ENCODE measurements around the gene HOXB3.
"Not testable (repeated sequence)": the region's sequence is repeated elsewhere in the genome, so short reads cannot be mapped to it uniquely, and the experiment has no call there.

The HOXB3 gene

DNA sequence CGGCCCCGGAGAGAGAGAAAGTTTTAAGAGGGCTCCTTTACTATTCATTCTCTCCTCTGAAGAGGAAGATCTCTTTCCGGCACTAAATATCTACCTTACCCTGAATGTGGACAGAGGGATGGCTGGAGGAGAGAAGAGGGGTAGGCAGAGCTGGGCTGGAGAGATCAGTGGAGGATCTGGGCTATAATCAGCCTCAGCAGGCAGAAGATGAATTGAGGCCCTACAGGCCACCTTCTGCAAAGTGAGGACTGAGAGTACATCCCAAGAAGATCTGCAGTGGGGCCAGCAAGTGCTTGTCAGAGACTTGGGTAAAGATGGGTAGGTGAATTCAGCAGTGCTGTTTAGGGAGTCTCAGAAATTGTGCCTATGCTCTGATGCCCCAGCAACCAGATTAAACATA, 52.7 kb downstream of the HOXB3 start (continued):
- TF ChIP-seq, protein P1, sequence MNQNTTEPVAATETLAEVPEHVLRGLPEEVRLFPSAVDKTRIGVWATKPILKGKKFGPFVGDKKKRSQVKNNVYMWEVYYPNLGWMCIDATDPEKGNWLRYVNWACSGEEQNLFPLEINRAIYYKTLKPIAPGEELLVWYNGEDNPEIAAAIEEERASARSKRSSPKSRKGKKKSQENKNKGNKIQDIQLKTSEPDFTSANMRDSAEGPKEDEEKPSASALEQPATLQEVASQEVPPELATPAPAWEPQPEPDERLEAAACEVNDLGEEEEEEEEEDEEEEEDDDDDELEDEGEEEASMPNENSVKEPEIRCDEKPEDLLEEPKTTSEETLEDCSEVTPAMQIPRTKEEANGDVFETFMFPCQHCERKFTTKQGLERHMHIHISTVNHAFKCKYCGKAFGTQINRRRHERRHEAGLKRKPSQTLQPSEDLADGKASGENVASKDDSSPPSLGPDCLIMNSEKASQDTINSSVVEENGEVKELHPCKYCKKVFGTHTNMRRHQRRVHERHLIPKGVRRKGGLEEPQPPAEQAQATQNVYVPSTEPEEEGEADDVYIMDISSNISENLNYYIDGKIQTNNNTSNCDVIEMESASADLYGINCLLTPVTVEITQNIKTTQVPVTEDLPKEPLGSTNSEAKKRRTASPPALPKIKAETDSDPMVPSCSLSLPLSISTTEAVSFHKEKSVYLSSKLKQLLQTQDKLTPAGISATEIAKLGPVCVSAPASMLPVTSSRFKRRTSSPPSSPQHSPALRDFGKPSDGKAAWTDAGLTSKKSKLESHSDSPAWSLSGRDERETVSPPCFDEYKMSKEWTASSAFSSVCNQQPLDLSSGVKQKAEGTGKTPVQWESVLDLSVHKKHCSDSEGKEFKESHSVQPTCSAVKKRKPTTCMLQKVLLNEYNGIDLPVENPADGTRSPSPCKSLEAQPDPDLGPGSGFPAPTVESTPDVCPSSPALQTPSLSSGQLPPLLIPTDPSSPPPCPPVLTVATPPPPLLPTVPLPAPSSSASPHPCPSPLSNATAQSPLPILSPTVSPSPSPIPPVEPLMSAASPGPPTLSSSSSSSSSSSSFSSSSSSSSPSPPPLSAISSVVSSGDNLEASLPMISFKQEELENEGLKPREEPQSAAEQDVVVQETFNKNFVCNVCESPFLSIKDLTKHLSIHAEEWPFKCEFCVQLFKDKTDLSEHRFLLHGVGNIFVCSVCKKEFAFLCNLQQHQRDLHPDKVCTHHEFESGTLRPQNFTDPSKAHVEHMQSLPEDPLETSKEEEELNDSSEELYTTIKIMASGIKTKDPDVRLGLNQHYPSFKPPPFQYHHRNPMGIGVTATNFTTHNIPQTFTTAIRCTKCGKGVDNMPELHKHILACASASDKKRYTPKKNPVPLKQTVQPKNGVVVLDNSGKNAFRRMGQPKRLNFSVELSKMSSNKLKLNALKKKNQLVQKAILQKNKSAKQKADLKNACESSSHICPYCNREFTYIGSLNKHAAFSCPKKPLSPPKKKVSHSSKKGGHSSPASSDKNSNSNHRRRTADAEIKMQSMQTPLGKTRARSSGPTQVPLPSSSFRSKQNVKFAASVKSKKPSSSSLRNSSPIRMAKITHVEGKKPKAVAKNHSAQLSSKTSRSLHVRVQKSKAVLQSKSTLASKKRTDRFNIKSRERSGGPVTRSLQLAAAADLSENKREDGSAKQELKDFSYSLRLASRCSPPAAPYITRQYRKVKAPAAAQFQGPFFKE (tag by site-specific recombination; IDR thresholded peaks at IDR 0.05; ENCODE audit: borderline replicate concordance): no peak
- TF ChIP-seq, protein P2, sequence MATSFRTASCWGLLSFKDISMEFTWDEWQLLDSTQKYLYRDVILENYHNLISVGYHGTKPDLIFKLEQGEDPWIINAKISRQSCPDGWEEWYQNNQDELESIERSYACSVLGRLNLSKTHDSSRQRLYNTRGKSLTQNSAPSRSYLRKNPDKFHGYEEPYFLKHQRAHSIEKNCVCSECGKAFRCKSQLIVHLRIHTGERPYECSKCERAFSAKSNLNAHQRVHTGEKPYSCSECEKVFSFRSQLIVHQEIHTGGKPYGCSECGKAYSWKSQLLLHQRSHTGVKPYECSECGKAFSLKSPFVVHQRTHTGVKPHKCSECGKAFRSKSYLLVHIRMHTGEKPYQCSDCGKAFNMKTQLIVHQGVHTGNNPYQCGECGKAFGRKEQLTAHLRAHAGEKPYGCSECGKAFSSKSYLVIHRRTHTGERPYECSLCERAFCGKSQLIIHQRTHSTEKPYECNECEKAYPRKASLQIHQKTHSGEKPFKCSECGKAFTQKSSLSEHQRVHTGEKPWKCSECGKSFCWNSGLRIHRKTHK (tag by site-specific recombination; IDR thresholded peaks at IDR 0.05): no peak

DNA sequence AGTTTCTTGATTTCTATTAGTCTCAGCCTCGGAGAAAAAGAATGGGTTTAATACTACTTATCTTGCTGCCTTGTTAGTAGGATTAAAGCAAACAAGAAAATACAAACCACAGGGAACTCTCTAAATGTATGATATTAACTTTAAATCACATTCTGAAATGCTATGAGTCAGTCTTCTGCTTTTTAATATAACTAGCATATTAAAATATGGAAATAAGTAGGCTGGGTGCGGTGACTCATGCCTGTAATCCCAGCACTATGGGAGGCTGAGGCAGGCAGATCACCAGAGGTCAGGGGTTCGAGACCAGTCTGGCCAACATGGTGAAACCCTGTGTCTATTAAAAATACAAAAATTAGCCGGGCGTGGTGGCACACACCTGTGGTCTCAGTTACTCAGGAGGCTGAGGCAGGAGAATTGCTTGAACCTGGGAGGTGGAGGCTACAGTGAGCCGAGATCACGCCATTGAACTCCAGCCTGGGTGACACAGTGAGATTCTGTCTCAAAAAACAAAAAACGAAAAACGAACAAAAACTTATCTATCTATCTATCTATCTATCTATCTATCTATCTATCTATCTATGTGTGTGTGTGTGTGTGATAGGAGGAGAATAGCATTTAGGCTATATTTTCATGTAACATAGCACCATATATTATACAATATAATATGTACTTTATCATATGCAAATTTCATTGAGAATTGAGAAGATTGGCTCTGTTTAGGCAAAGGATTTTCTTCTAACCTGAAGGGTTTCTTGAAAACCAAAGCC, 54.1 kb downstream of the HOXB3 start:
- H3K9me3 ChIP-seq (ENCODE audit: control insufficient read depth, insufficient read depth, low read depth, low read length); H3K4me1 ChIP-seq (ENCODE audit: control insufficient read depth, insufficient read depth, low read length); H3K36me3 ChIP-seq (ENCODE audit: control insufficient read depth in 2 of 2, insufficient read depth in 1 of 2, low read length in 2 of 2); H3K27ac ChIP-seq (ENCODE audit: extremely low read depth, low read depth, low read length); H3K4me3 ChIP-seq (ENCODE audit: low read depth, low read length): not testable (repeated sequence)
- ChIA-PET POLR2A (interaction anchor here (0.7 kb wide), 1 partner anchor 118 kb away, joined by 4 read pairs; no protein-coding TSS in a partner anchor), CTCF (interaction anchor here (0.6 to 1.7 kb wide), 4 partner anchors 13 to 61 kb away, joined by 3 to 4 read pairs (median 4); no protein-coding TSS in a partner anchor)

DNA sequence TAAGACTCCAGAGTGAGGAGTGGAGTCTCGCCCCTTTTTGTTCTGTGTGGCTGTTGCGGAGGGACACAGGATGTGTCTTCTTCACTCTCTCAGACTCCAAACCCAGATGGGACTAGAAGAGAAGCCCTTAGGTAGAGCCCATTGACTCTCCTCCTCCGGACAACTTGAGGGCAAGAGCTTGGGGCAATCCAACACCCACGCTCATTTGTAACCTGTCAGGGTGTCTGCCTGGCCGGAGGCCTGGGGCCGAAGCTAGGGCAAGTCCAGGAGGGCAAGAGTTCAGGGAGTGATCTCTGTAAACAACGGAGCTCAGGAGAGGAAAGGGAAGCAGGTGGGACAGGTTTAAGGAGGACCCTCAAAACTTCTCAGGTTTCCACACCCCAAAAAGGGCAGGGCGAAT, 57.8 kb downstream of the HOXB3 start:
- Histone ChIP-seq H3K4me1 (ENCODE audit: control insufficient read depth, insufficient read depth, low read length) (no peaks in the 10 kb centered on the region; the same call in 1 of the 2 replicates), H3K36me3 (ENCODE audit: control insufficient read depth in 2 of 2, insufficient read depth in 1 of 2, low read length in 2 of 2) (no peaks in the 10 kb centered on the region), H3K4me3 (ENCODE audit: low read depth, low read length) (no peak overlapping the region), H3K9me3 (ENCODE audit: control insufficient read depth, insufficient read depth, low read depth, low read length) (no peaks in the 10 kb centered on the region), H3K27ac (ENCODE audit: extremely low read depth, low read depth, low read length) (no peak overlapping the region)
- CTCF ChIA-PET: interaction anchor here (0.7 to 1.9 kb wide), 4 partner anchors 9 to 196 kb away, joined by 3 to 6 read pairs (median 4); no protein-coding TSS in a partner anchor
- POLR2A ChIA-PET: interaction anchor here (1.6 kb wide), 1 partner anchor 9 kb away, joined by 8 read pairs; no protein-coding TSS in a partner anchor
- TF ChIP-seq ZBTB48 (tag by site-specific recombination; IDR thresholded peaks at IDR 0.05) (no peak), ZNF521 (tag by site-specific recombination; IDR thresholded peaks at IDR 0.05) (no peak), TCF7L2 (IDR thresholded peaks at IDR 0.05; ENCODE audit: borderline replicate concordance, low read depth, low read length) (no peak), ZNF433 (tag by site-specific recombination; IDR thresholded peaks at IDR 0.05; ENCODE audit: low read depth) (no peak), GLI2 (tag by site-specific recombination; IDR thresholded peaks at IDR 0.05; ENCODE audit: borderline replicate concordance, low read depth) (no peak), BCL11A (tag by site-specific recombination; IDR thresholded peaks at IDR 0.05; ENCODE audit: low read depth) (no peak), GLI4 (tag by site-specific recombination; IDR thresholded peaks at IDR 0.05) (no peak), ZNF664 (tag by site-specific recombination; IDR thresholded peaks at IDR 0.05) (no peak), ZNF274 (IDR thresholded peaks at IDR 0.05; ENCODE audit: low read length) (no peak), ZNF274 (tag by site-specific recombination; IDR thresholded peaks at IDR 0.05; ENCODE audit: borderline replicate concordance) (no peak), BCL11B (tag by site-specific recombination; IDR thresholded peaks at IDR 0.05; ENCODE audit: low read depth) (no peak), ZFHX2 (tag by site-specific recombination; conservative IDR thresholded peaks at IDR 0.05) (no peak)
- TF ChIP-seq, protein P3, sequence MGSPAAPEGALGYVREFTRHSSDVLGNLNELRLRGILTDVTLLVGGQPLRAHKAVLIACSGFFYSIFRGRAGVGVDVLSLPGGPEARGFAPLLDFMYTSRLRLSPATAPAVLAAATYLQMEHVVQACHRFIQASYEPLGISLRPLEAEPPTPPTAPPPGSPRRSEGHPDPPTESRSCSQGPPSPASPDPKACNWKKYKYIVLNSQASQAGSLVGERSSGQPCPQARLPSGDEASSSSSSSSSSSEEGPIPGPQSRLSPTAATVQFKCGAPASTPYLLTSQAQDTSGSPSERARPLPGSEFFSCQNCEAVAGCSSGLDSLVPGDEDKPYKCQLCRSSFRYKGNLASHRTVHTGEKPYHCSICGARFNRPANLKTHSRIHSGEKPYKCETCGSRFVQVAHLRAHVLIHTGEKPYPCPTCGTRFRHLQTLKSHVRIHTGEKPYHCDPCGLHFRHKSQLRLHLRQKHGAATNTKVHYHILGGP (tag by site-specific recombination; IDR thresholded peaks at IDR 0.05): no peak
- TF ChIP-seq, protein P4, sequence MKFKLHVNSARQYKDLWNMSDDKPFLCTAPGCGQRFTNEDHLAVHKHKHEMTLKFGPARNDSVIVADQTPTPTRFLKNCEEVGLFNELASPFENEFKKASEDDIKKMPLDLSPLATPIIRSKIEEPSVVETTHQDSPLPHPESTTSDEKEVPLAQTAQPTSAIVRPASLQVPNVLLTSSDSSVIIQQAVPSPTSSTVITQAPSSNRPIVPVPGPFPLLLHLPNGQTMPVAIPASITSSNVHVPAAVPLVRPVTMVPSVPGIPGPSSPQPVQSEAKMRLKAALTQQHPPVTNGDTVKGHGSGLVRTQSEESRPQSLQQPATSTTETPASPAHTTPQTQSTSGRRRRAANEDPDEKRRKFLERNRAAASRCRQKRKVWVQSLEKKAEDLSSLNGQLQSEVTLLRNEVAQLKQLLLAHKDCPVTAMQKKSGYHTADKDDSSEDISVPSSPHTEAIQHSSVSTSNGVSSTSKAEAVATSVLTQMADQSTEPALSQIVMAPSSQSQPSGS (tag by site-specific recombination; IDR thresholded peaks at IDR 0.05; ENCODE audit: low read depth): no peak
- TF ChIP-seq, protein P5, sequence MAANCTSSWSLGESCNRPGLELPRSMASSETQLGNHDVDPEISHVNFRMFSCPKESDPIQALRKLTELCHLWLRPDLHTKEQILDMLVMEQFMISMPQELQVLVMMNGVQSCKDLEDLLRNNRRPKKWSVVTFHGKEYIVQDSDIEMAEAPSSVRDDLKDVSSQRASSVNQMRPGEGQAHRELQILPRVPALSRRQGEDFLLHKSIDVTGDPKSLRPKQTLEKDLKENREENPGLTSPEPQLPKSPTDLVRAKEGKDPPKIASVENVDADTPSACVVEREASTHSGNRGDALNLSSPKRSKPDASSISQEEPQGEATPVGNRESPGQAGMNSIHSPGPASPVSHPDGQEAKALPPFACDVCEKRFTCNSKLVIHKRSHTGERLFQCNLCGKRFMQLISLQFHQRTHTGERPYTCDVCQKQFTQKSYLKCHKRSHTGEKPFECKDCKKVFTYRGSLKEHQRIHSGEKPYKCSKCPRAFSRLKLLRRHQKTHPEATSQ (tag by site-specific recombination; IDR thresholded peaks at IDR 0.05): no peak
- TF ChIP-seq, protein P6, sequence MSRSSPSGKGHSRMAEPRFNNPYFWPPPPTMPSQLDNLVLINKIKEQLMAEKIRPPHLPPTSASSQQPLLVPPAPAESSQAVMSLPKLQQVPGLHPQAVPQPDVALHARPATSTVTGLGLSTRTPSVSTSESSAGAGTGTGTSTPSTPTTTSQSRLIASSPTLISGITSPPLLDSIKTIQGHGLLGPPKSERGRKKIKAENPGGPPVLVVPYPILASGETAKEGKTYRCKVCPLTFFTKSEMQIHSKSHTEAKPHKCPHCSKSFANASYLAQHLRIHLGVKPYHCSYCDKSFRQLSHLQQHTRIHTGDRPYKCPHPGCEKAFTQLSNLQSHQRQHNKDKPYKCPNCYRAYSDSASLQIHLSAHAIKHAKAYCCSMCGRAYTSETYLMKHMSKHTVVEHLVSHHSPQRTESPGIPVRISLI (tag by site-specific recombination; IDR thresholded peaks at IDR 0.05): no peak

Measured in HEK293 (cell line).